H1 (cell line): ENCODE results near the gene RNF151. TPM values are rescaled to one million over a fixed set of nuclear protein-coding genes. Genes with fewer than 3 reads are reported as not detected.

Source experiments
- CTCF ChIA-PET: fragments of 300-600 bp; sonication (Branson Sonifier 250); formaldehyde crosslinking; loops from one replicate; lab custom pipeline; 2021; ENCODE audit not compliant: partially characterized antibody; lab: Charles Lee
- POLR2A ChIA-PET: fragments of 300-600 bp; sonication (Branson Sonifier 250); formaldehyde crosslinking; loops from one replicate; lab custom pipeline; 2021; ENCODE audit warnings: inconsistent platforms; ENCODE audit not compliant: partially characterized antibody; lab: Charles Lee
- DNase-seq, 2 experiments: peaks; one replicate each; pipeline versions ENCODE4 v3.0.0 to v3.0.0-alpha.2; 2010 to 2022; ENCODE audit warnings: low spot score in 2 of 2, low read depth in 1 of 2, mixed read lengths in 1 of 2
- FAIRE-seq: peaks from 2 replicates; lab custom pipeline; 2011; peaks lifted over from hg19 to GRCh38; lab: Jason Lieb, UNC
- H2AFZ ChIP-seq: 2 replicates; pipeline ENCODE4 v1.8.1; 2012; ENCODE audit warnings: low read length, inconsistent platforms
- H2AK5ac ChIP-seq: 2 replicates; pipeline ENCODE4 v1.6.1; 2013; ENCODE audit warnings: low read depth, low read length
- H2BK120ac ChIP-seq: replicated peaks from 2 replicates; pipeline ENCODE3; 2013; ENCODE audit warnings: low read depth, low read length, inconsistent platforms
- H2BK12ac ChIP-seq: 2 replicates; pipeline ENCODE4 v1.6.1; 2013; ENCODE audit warnings: low read depth, low read length
- H2BK15ac ChIP-seq: 2 replicates; pipeline ENCODE4 v1.6.1; 2013; ENCODE audit warnings: low read length
- H2BK20ac ChIP-seq: 2 replicates; pipeline ENCODE4 v1.6.1; 2013; ENCODE audit warnings: low read length
- H2BK5ac ChIP-seq: 2 replicates; pipeline ENCODE4 v1.6.1; 2013; ENCODE audit warnings: low read depth, low read length
- H3K14ac ChIP-seq: 2 replicates; pipeline ENCODE4 v1.6.1; 2013; ENCODE audit warnings: inconsistent platforms; ENCODE audit not compliant: insufficient read length
- H3K18ac ChIP-seq: 2 replicates; pipeline ENCODE4 v1.6.1; 2013; ENCODE audit warnings: low read length; ENCODE audit errors: extremely low read depth
- H3K23ac ChIP-seq: 2 replicates; pipeline ENCODE4 v1.6.1; 2013; ENCODE audit warnings: inconsistent platforms; ENCODE audit not compliant: insufficient read length
- H3K23me2 ChIP-seq: 2 replicates; pipeline ENCODE4 v1.6.1; 2013; ENCODE audit warnings: low read depth, low read length
- H3K27ac ChIP-seq: 2 replicates; pipeline ENCODE4 v1.6.1; 2011; ENCODE audit warnings: low read depth, low read length, inconsistent platforms
- H3K27me3 ChIP-seq, 4 experiments: replicated peaks in 1 of 4; 1 replicate in 1 of 4; 2 replicates in 3 of 4; pipeline versions ENCODE4 v1.6.1 to v1.8.1; 2011 to 2013; ENCODE audit warnings: low read length in 3 of 4, mild to moderate bottlenecking in 3 of 4, inconsistent platforms in 2 of 4, mixed read lengths in 2 of 4, moderate library complexity in 1 of 4; ENCODE audit not compliant: control insufficient read depth in 3 of 4, insufficient read depth in 3 of 4; ENCODE audit errors: extremely low read depth in 1 of 4
- H3K36me3 ChIP-seq, 4 experiments: 2 replicates each; pipeline versions ENCODE4 v1.6.1 to v1.8.1; 2011 to 2013; ENCODE audit warnings: mild to moderate bottlenecking in 4 of 4, low read length in 3 of 4, moderate library complexity in 2 of 4, control low read depth in 1 of 4, inconsistent platforms in 1 of 4; ENCODE audit not compliant: insufficient read depth in 4 of 4, control insufficient read depth in 2 of 4
- H3K4ac ChIP-seq: replicated peaks from 2 replicates; pipeline ENCODE3; 2013; ENCODE audit warnings: low read length, low read depth, mixed read lengths, inconsistent platforms; ENCODE audit not compliant: insufficient read length
- H3K4me1 ChIP-seq, 4 experiments: replicated peaks in 1 of 4; 1 replicate in 1 of 4; 2 replicates in 3 of 4; pipeline versions ENCODE4 v1.6.1 to v1.8.1; 2011 to 2013; ENCODE audit warnings: low read length in 3 of 4, inconsistent platforms in 2 of 4, mixed read lengths in 1 of 4; ENCODE audit not compliant: insufficient read depth in 4 of 4, control insufficient read depth in 3 of 4
- H3K4me2 ChIP-seq, 2 experiments: 2 replicates each; pipeline versions ENCODE4 v1.6.1 to v1.8.1; 2011 to 2013; ENCODE audit warnings: low read depth in 2 of 2, low read length in 2 of 2, control low read depth in 1 of 2, inconsistent platforms in 1 of 2, mild to moderate bottlenecking in 1 of 2; ENCODE audit not compliant: insufficient read depth in 1 of 2
- H3K4me3 ChIP-seq, 4 experiments: fragments of 200-600, 300-600 bp in 1 of 4; sonication (generic), shearing (Covaris generic), sonication (Bioruptor Twin) in 1 of 4; 2 replicates each; pipeline versions ENCODE4 v1.5.1 to v1.8.1; 2011 to 2016; ENCODE audit warnings: low read length in 4 of 4, low read depth in 3 of 4, control low read depth in 2 of 4, inconsistent platforms in 2 of 4, mild to moderate bottlenecking in 2 of 4, mixed read lengths in 1 of 4, moderate library complexity in 1 of 4; ENCODE audit not compliant: insufficient read depth in 2 of 4; ENCODE audit errors: extremely low read depth in 1 of 4
- H3K56ac ChIP-seq: replicated peaks from 2 replicates; pipeline ENCODE3; 2013; ENCODE audit warnings: low read depth, mild to moderate bottlenecking, mixed read lengths, low read length, inconsistent platforms; ENCODE audit not compliant: insufficient read length
- H3K79me1 ChIP-seq: 2 replicates; pipeline ENCODE4 v1.6.1; 2013; ENCODE audit warnings: low read depth, low read length, control low read depth
- H3K79me2 ChIP-seq, 2 experiments: 2 replicates each; pipeline versions ENCODE4 v1.6.1 to v1.8.1; 2012 to 2013; ENCODE audit warnings: low read length in 2 of 2, mild to moderate bottlenecking in 2 of 2, inconsistent platforms in 1 of 2; ENCODE audit not compliant: insufficient read depth in 2 of 2, control insufficient read depth in 1 of 2
- H3K9ac ChIP-seq, 4 experiments: replicated peaks in 1 of 4; 1 replicate in 1 of 4; 2 replicates in 3 of 4; pipeline versions ENCODE4 v1.6.1 to v1.8.1; 2011 to 2013; ENCODE audit warnings: low read depth in 3 of 4, low read length in 3 of 4, control low read depth in 2 of 4, mild to moderate bottlenecking in 2 of 4, moderate library complexity in 2 of 4, inconsistent platforms in 1 of 4; ENCODE audit errors: extremely low read depth in 1 of 4
- H3K9me3 ChIP-seq, 2 experiments: 2 replicates each; pipeline versions ENCODE4 v1.6.1 to v1.8.1; 2012 to 2013; ENCODE audit warnings: mild to moderate bottlenecking in 2 of 2, moderate library complexity in 2 of 2, control low read depth in 1 of 2, inconsistent platforms in 1 of 2, low read depth in 1 of 2, low read length in 1 of 2, mixed read lengths in 1 of 2; ENCODE audit not compliant: insufficient read depth in 2 of 2
- H4K20me1 ChIP-seq, 2 experiments: replicated peaks in 1 of 2; 2 replicates each; pipeline versions ENCODE3 to v1.8.1; 2011 to 2013; ENCODE audit warnings: inconsistent platforms in 2 of 2, low read length in 2 of 2, mild to moderate bottlenecking in 1 of 2; ENCODE audit not compliant: insufficient read depth in 2 of 2, control insufficient read depth in 1 of 2
- H4K5ac ChIP-seq: 2 replicates; pipeline ENCODE4 v1.6.1; 2013; ENCODE audit warnings: low read length, low read depth, mixed read lengths, inconsistent platforms; ENCODE audit not compliant: insufficient read length
- H4K8ac ChIP-seq: 2 replicates; pipeline ENCODE4 v1.8.0; 2013; ENCODE audit warnings: mild to moderate bottlenecking, moderate library complexity, low read length, inconsistent platforms; ENCODE audit not compliant: insufficient read depth; ENCODE audit errors: extremely low read depth
- H4K91ac ChIP-seq: replicated peaks from 2 replicates; pipeline ENCODE3; 2013; ENCODE audit warnings: low read length, mixed read lengths, inconsistent platforms; ENCODE audit not compliant: insufficient read length
- CEBPB ChIP-seq: IDR thresholded peaks from 2 replicates; pipeline ENCODE4 v1.6.1; 2012; ENCODE audit warnings: low read depth, low read length
- CREB1 ChIP-seq: IDR thresholded peaks from 2 replicates; pipeline ENCODE4 v1.6.1; 2012; ENCODE audit warnings: inconsistent platforms
- SIRT6 ChIP-seq: IDR thresholded peaks from one replicate; pipeline ENCODE4 v1.7.1; 2012; ENCODE audit warnings: low read length, inconsistent platforms
- WGBS, 2 experiments: shearing (Covaris generic) in 1 of 2; methylation state at CpG; one replicate each; pipeline versions ENCODE4 v1.1.6 to v1.1.7; 2013 to 2015; ENCODE audit warnings: low lambda C conversion rate in 2 of 2, mixed read lengths in 2 of 2, inconsistent platforms in 1 of 2, low coverage in 1 of 2, missing lambda C conversion rate in 1 of 2; ENCODE audit not compliant: insufficient replicate concordance in 2 of 2, insufficient coverage in 1 of 2, insufficient read length in 1 of 2; ENCODE audit errors: extremely low coverage in 1 of 2, missing lambda C conversion rate in 1 of 2; 5-methylcytosine and 5-hydroxymethylcytosine counted together
- polyA plus RNA-seq, 7 experiments: library from polyadenylated mRNA; depleted of rRNA in 3 of 7; stranded (reverse) in 5 of 7; unstranded in 2 of 7; fragments of >200 nt in 5 of 7; fragments of 200-250 nt in 2 of 7; gene quantifications; 1 replicate in 5 of 7; 2 replicates in 1 of 7; 4 replicates in 1 of 7; pipeline versions ENCODE4 v1.2.1 to v1.2.3, GENCODE V29; 2011 to 2013; ENCODE audit warnings: missing spikeins in 2 of 7, mixed read lengths in 2 of 7
- total RNA-seq: library from RNA; stranded (reverse); fragmentation: NEBNext Ultra II Directional; extraction: Animal tissue kit (Norgen Biotek cat#: 25700); gene quantifications from 2 replicates; pipeline ENCODE4 v1.2.1, GENCODE V29; 2021
- TF ChIP-seq, protein P1 (sequence below), 3 experiments: IDR thresholded peaks; 1 replicate in 2 of 3; 2 replicates in 1 of 3; pipeline versions ENCODE4 v1.5.1 to v1.6.1; 2011; ENCODE audit warnings: low read length in 3 of 3, mild to moderate bottlenecking in 3 of 3, inconsistent platforms in 2 of 3, low read depth in 1 of 3, moderate library complexity in 1 of 3; ENCODE audit not compliant: insufficient read depth in 1 of 3; ENCODE audit errors: control extremely low read depth in 1 of 3

Gene RNF151
- total and polyA plus RNA-seq, 2 of the 8 experiments (the other 6 are each of a cell fraction or from before 2014, with no cell fraction given), result not detected

DNA sequence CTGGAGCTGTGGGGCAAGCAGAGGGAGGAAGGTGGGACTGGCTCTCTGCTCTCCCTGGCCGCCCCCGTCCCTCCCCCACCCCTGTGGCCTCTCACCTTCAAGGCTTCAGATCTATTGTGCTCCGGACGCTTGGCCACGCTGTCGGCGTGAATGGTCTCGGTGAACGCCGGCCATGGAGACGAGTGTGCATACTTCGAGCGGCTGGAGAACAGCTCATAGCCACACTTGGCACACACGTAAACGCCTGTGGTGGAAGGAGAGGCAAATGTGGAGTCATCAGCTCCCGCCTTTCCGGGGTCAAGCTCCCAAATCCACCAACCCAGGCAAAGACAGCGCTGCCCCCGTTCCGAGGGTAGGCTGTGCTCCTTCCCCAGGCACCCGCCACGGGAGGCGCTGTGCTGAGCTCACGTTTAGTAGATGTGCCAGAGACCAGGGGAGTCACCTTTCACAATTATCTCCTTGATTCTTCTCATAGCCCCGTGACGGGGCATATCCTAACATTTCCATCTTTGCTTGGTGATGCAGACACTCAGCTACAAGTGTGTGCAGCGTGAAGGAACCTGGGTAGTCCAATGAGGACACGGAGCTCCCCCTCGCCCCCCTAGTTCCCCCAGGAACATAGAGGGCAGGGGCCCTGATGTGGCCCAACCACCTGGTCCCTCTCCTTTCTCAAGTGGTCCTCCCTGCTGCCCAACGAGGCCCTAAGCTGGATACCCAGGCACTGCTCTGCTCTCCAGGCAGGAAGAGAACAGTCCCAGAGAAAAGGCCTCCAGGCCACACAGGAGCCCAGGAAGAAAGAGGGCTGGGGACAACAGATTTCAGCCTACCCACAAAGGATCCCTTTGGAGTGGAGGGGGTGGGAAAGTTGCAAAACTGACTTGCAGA lies 25.3 kb upstream of the RNF151 start:
- ChIA-PET CTCF (interaction anchor here (0.6 to 6.3 kb wide), 19 partner anchors 10 to 812 kb away, joined by 3 to 62 read pairs (median 5); partner anchors contain the start of genes MEIOB and RPL3L), POLR2A (interaction anchor here (0.8 to 11.7 kb wide), 7 partner anchors 9 to 49 kb away, joined by 3 to 336 read pairs (median 3); partner anchors contain the start of genes GFER, NDUFB10, RNF151 and RPL3L)
- no peak overlapping the region for H3K9ac ChIP-seq
- H2BK5ac ChIP-seq, result no peak overlapping the region
- peak overlapping the region; percentile 36 for H4K8ac ChIP-seq
- peak overlapping the region; percentile 71 to 89; a peak in 3 of 4 replicates for H3K4me2 ChIP-seq
- no peak overlapping the region for H3K23ac ChIP-seq
- no peak overlapping the region for H3K4ac ChIP-seq
- H2BK12ac ChIP-seq, result no peak overlapping the region
- DNase-seq, result no peak
- FAIRE-seq, result no peak
- H2BK15ac ChIP-seq, result no peak overlapping the region
- peaks cover 4 to 12% (median 8%) of the 10 kb centered on the region in 4 experiments; a peak in 5 of 8 replicates for H3K36me3 ChIP-seq
- TF ChIP-seq, protein P1, sequence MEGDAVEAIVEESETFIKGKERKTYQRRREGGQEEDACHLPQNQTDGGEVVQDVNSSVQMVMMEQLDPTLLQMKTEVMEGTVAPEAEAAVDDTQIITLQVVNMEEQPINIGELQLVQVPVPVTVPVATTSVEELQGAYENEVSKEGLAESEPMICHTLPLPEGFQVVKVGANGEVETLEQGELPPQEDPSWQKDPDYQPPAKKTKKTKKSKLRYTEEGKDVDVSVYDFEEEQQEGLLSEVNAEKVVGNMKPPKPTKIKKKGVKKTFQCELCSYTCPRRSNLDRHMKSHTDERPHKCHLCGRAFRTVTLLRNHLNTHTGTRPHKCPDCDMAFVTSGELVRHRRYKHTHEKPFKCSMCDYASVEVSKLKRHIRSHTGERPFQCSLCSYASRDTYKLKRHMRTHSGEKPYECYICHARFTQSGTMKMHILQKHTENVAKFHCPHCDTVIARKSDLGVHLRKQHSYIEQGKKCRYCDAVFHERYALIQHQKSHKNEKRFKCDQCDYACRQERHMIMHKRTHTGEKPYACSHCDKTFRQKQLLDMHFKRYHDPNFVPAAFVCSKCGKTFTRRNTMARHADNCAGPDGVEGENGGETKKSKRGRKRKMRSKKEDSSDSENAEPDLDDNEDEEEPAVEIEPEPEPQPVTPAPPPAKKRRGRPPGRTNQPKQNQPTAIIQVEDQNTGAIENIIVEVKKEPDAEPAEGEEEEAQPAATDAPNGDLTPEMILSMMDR (IDR thresholded peaks at IDR 0.05; ENCODE audit: control extremely low read depth in 1 of 3, insufficient read depth in 1 of 3, low read depth in 1 of 3, low read length in 3 of 3), result peak; percentile 36 to 66 (median 53)
- TF ChIP-seq CREB1 (no peak), SIRT6 (no peak), CEBPB (no peak)
- H3K9me3 ChIP-seq, result no peaks in the 10 kb centered on the region
- peaks cover 0 to 9% (median 6%) of the 10 kb centered on the region in 4 experiments; a peak in 5 of 7 replicates for H3K4me1 ChIP-seq
- no peak overlapping the region for H2BK120ac ChIP-seq
- WGBS, 2 experiments, result 84% methylated on average over 28 of the region's 30 CpGs; no CpG with 5 or more reads in 1 of the 2 experiments
- H3K27ac ChIP-seq, result no peak overlapping the region
- H3K18ac ChIP-seq, result no peak overlapping the region
- H4K5ac ChIP-seq, result no peak overlapping the region
- H2AFZ ChIP-seq, result no peak overlapping the region
- H3K79me1 ChIP-seq, result no peaks in the 10 kb centered on the region
- H3K79me2 ChIP-seq, result no peaks in the 10 kb centered on the region
- H3K27me3 ChIP-seq, result peaks cover 0 to 2% (median 0%) of the 10 kb centered on the region in 4 experiments; a peak in 1 of 7 replicates
- H2AK5ac ChIP-seq, result no peak overlapping the region
- H3K14ac ChIP-seq, result no peak overlapping the region
- H3K56ac ChIP-seq, result no peak overlapping the region
- H4K20me1 ChIP-seq, result peaks cover 0 to 4% of the 10 kb centered on the region in 2 experiments
- peaks cover 6% of the 10 kb centered on the region; the same call in 1 of the 2 replicates for H3K23me2 ChIP-seq
- H4K91ac ChIP-seq, result no peak overlapping the region
- H3K4me3 ChIP-seq, result no peak overlapping the region; a peak in 1 of 8 replicates
- H2BK20ac ChIP-seq, result no peak overlapping the region
